Measurements from ENCODE around the gene COL4A3.

- TF ChIP-seq CTCF (IDR thresholded peaks at IDR 0.05): no peak
- TF ChIP-seq ZFP36 (IDR thresholded peaks at IDR 0.05; ENCODE audit: borderline replicate concordance, partially characterized antibody): no peak
- no peak for TF ChIP-seq CEBPB (IDR thresholded peaks at IDR 0.05)
- no peak for TF ChIP-seq JUN (IDR thresholded peaks at IDR 0.05)
Observed at GRCh38 chr2:227260041-227260440, 95.6 kb downstream of the COL4A3 start.
